Kasumi-1 (cell line): ENCODE results near the gene LITAFD.
"Not testable (repeated sequence)": the region's sequence is repeated elsewhere in the genome, so short reads cannot be mapped to it uniquely, and the experiment has no call there.

Experiments
- DNase-seq, 2 experiments: peaks; one replicate each; lab custom pipeline; 2025; lab: John Stamatoyannopoulos, UW

The LITAFD gene

DNA sequence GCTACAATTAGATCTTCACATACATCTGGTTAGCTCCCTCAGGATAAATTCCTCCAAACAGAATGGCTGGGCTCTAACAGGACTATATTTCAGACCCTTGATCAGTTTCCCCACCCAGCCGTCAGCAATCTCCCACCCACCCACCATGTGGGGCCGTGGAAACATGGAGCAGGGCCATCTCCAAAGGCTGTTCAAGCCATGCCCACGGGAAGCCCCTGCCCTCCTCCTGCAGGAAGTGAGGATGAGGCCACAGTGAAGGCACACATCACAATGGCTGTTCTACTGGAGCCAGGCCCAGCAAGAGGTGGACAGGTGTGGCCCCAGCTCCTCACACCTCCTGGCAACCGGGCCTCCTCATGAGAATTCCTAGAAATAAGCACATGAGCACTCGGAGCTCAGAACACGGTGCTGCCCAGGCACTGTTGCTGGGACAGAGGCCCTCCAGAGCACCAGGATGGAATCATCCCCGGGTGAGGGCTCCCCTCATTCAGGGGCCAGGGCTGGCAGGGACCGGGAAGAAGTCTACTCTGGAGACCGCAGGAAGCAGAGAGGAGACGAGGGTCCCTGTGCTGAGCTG is at the start of gene LITAFD:
Gene LITAFD (plus strand): TSS at position 311 of the 577 bp plus-strand sequence. CDS start 2,005 bp downstream, outside the sequence.
- no peak for DNase-seq

DNA sequence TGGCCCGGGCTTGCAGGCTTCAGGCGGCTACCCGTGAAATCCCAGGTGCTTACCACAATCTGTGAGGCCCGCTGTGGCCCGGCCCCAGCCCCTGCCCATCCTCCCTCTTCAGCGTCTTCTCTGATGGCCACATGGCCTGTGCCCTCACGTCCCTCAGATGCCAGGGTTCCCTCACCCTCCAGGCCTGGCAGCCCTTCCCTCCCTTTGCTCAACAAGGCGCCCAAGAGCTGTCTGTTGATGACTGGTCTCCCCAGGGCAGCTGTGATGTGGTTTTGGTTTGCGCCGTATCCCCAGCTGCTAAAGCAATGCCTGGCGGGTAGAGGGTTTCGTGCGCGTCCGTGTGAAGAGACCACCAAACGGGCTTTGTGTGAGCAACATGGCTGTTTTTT is 49.4 kb upstream of the LITAFD start:
- no peak for DNase-seq

DNA sequence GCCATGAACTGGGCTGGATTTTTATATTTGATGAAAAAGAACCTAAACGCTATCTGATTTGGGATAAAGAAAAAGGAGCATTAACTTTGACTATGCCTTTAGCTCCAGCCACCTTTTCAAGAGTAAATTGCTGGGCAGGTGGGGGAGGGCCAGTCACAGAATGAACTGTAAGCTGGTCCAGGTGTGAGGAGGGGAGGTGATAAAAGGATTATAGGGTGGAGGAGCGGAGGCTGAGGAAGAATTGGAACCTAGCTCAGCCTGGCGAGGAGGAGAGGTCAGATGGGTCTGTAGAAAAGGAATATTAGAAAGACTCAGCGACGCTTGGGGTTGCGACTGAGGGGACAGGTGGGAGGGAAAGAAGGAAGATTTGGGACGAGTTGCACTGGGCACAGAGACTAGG is 45.4 kb upstream of the LITAFD start:
- DNase-seq = not testable (repeated sequence)

DNA sequence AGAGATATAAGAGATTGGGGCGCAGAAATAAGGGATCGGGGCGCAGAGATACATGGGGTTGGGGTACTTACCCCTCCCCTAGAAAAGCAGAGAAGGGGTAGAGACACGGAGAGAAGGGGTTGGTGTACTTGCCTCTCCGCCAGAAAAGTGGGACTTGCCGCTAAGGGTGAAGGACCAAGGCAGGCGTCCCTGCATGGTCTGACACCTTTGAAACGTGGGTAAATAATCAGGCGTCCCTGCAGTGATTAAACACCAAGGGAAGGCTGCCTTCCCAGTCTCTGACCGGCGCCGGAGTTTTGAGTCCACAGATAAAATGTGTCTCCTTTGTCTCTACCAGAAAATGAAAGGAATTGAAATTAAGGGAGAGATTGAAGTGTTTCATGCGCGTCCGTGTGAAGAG is 44.6 kb upstream of the LITAFD start:
- not testable (repeated sequence) for DNase-seq

DNA sequence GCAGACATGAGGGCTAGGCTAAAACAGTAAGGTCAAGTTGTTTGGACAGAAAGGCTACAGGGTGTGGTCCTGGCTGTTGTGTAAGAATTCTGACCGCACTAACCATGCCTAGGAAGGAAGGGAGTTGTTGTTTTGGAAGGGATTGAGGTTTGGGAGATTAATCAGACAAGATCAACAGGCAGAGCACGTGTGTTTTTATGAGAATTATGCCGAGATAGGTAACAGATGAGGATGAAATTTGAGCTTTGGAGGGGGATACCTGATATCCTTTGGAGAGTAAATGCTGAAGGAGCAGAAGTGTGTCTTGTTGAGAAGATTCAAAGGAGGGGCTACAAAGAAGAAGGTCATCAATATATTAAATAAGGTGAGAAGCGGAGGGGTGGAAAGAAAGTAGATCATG is 40.1 kb upstream of the LITAFD start:
- not testable (repeated sequence) for DNase-seq

DNA sequence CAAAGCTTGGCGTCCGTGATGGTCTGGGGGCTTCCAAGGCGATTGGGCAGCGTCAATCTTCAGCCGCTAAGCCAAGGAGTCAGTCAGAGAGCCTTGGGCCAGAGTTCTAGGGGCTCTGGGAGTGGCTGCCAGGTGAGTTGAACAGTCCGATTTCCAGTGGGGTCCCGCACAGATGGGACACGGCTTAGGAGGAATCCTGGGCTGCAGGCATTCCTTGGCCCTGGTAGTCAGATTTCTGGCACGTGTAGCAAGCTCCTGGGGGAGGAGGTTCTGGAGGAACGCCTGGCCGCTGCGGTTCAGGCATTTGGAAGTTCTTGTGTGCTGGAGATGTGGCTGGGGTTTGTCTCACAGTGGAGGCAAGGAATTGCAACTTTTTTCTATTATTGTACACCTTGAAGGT is 38.9 kb upstream of the LITAFD start:
- not testable (repeated sequence) for DNase-seq

DNA sequence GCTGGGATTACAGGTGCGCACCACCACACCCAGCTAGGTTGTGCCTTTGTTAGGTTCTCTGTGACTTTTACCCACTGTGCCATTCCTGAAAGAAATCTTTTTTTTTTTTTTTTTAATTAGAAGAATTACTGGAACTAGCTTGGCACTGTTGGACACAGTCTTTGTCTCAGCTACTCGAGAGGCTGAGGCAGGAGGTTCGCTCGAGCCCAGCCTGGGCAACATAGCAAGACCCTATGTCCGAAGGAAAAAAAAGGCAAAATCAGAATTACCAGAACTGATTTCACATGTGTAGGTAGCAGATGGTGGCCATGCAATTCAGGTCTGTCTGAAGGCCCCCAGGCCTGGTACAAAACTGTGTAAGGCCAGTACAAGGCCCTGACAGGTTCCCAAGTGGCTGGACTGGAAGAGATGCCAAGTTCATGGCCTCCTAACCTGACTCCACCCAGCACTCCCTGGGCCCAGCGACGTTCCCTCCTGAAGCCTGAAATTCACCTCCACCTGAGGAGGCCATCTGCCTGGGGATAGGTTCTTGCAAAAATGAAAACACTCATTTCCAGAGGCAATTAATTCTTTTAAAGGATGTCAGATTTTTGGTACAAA is 36.4 kb upstream of the LITAFD start:
- DNase-seq = no peak

DNA sequence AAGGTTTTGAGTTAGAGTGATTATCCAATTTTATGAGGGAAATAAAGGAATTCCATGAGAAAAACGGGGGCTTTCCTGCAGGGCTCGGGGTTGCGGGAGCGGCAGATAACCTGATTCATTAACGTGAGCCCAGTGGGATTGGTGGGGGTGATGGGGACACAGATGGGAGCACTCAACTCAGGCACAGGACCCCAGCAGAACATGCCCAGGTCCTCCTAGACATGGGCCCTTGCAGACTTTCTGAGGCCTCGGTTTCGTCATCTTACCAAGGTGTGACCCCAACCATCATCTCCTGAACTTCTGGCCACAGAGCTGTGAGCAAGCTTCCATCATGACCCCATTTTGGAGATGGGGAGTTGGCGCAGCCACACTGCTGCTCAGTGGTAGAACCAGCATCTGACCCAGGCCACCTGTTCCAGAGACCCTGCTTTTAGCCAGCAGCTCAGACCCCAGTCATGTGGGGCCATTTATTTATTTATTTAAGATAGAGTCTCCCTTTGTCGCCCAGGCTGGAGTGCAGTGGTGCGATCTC is 35.7 kb upstream of the LITAFD start:
- DNase-seq = no peak

DNA sequence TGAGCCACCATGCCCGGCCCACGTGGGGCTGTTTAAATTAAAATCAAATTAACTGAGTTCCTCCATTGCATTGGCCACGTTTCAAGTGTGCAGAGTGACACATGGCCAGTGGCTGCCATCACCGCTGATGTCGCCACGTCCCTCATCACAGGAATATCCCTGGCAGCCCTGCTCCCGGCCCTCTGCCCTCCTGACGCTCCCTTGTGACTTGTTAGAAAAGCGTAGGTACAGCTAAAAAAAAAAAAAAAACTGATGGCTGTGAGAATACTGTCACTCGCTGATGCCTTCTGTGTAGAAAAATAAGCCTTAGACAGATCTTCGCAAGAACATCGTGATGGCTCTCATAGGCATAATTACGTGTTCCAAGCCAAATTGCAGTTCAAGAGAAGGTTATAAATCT is 35.0 kb upstream of the LITAFD start:
- no peak for DNase-seq

DNA sequence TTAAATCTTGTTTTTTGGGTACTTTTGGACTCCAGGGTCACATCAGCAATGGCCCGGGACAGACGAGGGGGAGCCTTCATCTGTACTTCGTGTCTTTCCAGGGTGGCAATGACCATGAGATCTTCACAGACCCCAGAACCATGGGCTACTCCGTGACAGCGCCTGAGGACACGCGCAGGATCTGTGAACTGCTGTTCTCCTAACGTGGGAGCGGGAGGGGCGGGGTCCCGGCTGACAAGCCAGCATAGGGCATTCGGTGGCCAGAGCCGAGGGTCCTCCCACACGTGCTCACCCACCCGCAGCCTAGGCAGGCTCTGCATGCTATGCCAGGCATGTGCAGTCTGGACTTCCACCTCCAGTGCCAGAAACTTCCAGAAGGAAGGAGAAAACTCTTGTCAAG is 34.5 kb upstream of the LITAFD start:
- no peak for DNase-seq

DNA sequence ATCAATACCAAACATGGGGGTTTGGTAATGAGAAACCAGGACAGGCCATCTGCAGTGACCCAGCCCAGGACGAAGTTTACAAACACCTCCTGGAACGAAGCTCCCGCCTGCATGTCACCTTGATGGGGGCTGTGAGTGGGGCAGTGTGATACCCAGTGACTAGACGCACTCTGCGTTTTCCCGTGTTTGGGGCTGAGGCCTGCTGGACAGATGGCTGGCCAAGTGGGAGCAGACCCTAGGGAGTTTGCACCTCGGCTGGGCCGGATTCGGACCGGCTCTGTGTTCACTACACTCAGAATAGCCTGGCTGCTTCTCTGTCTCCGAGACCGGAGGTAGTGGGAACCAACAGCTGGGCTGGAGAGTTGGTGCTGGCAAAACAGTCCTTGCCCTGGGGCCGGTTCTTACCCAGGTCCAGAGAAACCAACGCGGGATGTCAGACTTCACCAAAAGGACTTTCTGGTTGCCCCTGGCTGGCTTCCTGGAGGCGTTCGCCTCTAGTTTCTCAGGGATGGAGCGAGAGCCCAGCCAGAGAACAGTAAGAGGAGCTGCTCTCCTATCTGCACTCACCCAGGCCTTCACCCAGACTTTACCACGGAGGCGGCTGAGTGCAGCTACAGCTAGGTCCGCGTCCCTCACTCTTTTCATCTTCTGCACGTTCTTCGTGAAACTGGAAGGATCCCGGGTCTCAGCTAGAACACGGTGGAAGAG is 33.8 kb upstream of the LITAFD start:
- DNase-seq = no peak

DNA sequence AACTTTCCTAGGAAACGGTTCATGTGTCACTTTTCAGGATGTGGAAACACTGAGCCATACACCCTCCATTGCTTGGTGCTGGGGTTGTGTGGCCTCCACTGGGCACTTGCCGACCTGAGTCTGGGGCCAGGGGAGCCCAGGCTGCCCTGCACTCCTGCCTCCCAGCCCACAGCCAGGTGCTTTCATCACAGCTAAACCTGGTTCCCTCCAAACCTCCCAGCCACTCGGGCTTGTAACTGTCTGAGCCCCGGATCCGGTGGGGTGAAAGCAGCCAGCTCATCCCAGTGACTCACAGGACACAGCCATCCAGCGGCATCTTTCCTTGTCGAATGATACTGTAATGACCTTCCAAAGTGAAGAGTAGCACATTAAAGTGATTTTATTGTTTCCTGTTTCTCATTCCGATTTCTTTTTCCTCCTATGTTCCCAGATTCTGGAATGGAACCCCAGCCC is 33.2 kb upstream of the LITAFD start:
- DNase-seq = no peak

DNA sequence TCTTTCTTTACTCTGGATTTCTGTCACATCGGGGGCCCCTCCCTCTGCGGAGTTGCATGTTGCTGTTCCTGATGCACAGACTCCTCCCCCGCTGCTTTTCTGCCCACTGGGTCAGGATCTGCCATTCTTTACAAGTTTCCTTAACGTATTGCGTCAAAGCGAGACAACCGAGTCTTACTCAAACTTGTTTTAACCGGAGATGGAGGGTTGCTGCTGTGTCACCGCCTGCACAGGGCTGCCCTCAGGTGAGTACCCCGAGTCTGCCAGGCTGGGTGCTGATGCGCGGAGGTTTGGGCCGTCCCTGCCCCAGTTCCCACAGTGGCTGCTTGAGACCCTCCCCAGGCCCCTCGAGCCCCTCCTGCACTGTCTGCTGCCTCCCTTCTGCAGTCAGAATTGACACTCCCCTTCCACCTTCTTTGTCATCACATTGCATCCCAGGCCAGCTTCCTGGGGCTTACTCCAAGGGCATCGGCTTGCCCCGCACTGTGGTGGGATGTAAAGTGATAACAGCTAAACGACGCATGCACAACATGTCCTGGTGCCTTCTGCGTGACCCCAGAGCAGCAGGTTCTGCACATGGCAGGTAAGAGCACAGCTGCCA is 32.6 kb upstream of the LITAFD start:
- DNase-seq = no peak

DNA sequence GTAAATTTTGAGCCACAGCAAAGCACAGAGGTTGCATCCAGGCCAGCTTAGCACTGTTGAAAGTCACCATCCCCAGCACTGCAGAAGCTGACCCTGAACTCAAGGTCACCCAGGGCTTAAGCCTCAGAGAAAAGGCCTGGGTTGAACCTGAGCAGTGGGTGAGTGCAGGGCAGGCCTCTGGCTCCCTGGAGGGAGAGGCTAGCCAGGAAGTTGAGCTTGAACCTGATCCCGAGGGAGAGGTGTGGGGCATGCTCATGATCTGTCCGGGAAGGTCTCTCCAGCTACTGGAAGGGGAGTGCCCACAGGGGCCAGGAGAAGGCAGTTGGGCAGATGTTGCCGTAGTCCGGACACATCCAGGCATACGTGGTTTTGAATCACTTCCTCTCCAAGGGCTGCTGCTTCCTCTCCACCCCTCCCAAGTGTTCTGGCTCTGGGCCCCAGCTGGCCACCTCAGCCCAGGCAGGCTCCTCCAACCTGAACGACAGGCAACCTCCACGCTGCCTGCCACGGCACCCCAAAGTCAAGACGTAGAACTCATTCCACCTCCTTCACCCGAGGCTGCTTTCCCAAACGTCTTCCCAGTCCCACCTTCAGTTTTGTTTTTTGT is 31.8 kb upstream of the LITAFD start:
- peak; percentile 59 to 77 for DNase-seq

DNA sequence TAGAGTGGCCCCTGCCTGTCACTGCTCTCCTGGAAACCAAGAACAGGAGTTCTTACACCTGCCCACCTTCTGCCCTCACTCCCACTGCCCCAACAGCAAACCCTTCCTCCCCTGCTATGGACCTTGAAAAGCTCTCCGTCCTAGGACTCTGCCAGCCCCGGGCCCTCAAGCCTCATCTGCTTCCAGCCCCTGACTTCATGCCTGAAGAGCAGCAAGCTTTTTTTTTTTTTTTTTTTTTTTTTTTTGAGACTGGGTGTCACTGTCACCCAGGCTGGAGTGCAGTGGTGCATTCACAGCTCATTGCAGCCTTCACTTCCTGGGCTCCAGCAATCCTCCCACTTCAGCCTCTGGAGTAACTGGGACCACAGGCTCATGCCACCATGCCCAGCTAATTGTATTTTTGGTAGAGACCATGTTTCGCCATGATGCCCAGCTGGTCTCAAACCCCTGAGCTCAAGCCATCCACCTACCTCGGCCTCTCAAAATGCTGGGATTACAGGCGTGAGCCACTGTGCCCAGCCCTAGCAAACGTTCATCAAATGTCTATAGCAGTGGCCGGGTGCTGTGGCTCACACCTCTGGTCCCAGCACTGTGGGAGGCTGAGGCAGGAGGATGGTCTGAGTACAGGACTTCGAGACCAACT is 30.3 kb upstream of the LITAFD start:
- DNase-seq = no peak

DNA sequence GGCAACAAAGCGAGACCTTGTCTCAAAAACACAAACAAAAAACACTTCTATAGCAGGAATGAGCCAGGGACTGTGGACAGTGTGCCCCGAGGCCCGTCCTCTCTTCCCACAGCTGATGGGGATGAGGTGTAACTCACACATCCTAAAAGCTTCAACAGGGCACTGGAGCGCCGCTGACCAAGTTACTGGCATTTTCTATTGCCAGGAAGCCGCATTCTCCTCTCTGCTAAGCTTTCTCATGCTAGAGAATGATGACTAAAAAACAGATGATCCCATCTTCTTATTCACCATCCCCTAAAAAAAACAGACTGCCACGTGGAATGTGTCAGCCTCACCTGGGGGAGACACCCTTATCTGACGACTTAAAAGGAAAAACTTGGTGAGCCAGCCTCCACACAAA is 29.6 kb upstream of the LITAFD start:
- DNase-seq = no peak

DNA sequence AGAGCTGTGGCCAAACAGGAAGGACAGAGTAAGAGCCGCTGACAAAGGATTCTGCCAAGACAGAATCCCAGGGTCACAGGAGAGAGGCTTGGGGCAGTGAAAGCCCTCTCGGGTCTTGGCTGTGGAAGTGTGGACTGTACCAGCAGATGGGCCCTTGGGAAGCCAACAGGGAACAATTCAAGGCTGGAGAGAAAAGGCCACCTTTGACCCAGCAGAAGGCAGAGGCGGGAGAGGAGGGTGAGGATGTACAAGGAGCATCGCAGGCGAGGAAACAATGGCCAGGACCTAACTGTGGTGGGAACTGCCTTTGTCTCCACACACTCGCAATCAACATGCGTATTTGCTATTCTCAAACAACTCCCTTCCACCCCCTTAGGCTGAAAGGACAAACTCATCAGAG is 29.0 kb upstream of the LITAFD start:
- DNase-seq = no peak

DNA sequence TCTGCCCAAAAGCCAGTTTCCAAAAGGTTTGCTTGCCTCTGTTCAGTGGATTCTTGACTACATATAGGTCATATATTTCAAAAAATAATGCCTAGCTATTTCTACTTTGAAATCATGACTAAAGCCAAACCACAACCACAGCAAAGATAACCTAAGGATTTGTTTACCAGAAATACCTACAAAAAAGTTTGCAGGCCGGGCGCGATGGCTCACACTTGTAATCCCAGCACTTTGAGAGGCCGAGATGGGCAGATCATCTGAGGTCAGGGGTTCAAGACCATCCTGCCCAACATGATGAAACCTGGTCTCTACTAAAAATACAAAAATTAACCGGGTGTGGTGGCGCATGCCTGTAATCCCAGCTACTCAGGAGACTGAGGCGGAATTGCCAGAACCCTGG is 28.5 kb upstream of the LITAFD start:
- no peak for DNase-seq

DNA sequence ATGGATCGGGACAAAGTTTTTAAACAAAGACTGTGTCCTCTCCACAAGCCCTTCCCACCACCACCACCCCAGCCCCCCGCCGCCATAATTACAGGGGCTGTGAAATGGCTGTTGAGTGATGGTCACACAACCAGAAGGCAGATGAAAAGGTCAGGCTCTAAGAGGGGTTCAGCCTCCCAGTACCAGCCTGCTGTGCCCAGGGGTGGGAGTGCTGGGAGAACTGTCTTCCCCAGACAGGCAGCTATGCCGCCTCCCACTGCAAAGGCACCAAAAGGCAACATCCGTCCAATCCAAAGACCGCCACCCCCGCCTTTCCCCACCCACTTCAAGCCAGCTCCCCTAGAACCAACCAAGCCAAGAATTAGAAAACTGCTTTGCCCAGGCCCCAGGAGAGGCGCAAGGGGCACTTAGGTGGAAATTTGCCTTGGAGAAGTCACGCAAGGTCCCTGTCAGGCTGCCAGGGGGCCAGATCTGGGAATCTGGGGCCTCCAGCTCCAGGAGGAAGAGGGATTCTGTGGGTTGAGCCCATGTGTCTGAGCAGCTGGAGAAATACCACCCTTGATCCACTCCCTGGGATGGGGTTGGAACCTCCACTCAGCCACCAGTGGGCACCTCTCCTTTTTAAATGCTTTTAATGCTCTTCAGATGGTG is 27.7 kb upstream of the LITAFD start:
- DNase-seq = no peak

DNA sequence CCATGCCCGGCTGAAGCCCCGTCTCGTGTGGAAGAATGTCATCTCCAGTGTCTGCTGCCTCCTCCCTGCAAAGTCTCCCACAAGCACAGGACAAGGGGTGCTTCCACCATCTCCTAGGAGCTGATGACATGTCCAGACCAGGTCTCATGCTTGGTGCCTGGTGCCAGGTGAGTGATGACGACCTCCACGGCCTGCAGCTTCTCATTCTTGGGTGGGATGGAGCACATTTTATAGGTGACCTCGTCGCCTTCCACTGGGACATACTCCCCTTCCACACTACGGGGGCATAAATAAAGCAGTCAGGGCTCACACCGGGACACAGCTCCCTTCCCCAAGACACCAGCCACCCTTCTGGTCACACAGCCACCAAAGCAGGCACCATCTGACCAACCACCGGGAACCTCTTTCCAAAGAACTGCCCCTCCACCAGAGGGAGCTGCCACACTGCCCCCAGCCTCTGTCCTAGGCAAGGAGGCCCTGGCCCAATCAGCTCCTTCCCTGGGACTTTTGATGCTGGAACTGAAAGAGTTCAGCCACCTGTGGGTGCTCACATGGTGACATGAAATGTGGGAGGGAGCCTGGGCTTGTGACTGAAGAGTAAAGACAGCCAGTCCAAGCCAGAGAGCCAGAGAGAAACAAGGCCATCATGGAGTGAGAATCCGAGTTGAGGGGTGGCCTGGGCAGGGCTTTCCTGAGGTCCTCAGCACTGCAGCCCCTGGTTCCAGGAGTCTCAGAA is 26.9 kb upstream of the LITAFD start:
- no peak for DNase-seq

DNA sequence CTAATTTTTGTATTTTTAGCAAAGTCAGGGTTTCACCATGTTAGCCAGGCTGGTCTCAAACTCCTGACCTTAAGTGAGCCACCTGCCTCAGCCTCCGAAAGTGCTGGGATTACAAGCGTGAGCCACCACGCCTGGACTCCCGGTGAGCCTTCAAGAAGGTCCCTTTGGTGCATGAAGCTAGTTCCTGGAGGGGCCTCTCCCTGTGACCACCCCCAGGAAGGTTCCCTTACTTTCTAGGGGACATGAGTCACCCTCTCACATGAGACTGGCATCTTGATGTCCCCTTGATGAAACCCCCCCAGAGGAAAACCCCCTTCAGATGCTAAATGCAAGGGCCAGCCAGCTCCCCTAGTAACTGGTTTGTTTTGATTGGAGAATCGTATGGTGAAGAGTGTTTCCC is 26.2 kb upstream of the LITAFD start:
- no peak for DNase-seq
